ENCODE measurements around the gene LMO4. TPM values are rescaled to one million over a fixed set of nuclear protein-coding genes. Genes with fewer than 3 reads are reported as not detected.
A peak's percentile ranks its signal among the peaks of the same experiment; 100 is the strongest.

The LMO4 gene
- total and polyA plus RNA-seq, 2 experiments from 2014 or later, result 35.6 to 96.2 TPM

DNA sequence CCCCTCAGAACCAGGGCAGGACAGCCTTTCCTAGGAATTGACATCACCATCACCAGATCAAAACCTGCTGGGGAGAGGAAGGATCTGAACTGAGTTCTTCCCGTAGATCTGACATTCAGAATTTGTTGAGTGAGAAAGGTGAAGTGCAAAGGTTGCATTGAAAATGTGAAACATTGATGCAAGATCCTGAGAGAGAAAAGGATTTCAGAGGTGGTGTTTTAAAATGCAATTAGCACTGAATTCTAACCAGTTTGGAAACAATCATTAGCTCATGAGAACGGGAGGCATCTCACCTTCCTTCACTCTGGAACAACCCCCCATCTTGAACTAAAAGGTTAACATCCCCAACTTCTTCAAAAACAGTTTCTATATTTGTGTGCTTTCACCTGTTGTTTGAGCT is 20.4 kb downstream of the LMO4 start:
- no peak overlapping the region for H2AFZ ChIP-seq
- DNase-seq (ENCODE audit: low spot score), result no peak
- H3F3A ChIP-seq (replicated peaks; ENCODE audit: low read depth), result no peaks in the 10 kb centered on the region
- no peaks in the 10 kb centered on the region for H3K27me3 ChIP-seq (ENCODE audit: insufficient read depth)
- peak overlapping the region; percentile 67; the same call in 1 of the 2 replicates for H3K27ac Mint-ChIP-seq
- H3K4me3 ChIP-seq, result no peak overlapping the region
- H3K4me1 ChIP-seq (ENCODE audit: insufficient read depth), result peaks cover 27% of the 10 kb centered on the region
- no peak for ATAC-seq
- H4K20me1 ChIP-seq (replicated peaks; ENCODE audit: insufficient read depth), result no peaks in the 10 kb centered on the region
- H3K9me3 Mint-ChIP-seq, result no peaks in the 10 kb centered on the region
- H3K36me3 ChIP-seq (ENCODE audit: insufficient read depth), result peaks cover 8% of the 10 kb centered on the region; the same call in 1 of the 2 replicates
- H3K27me3 Mint-ChIP-seq (ENCODE audit: insufficient read depth, low read depth, poor library complexity), result no peaks in the 10 kb centered on the region
- no peaks in the 10 kb centered on the region; the same call in 1 of the 2 replicates for H3K79me2 ChIP-seq (replicated peaks; ENCODE audit: insufficient read depth)
- TF ChIP-seq NANOG (IDR thresholded peaks at IDR 0.05; ENCODE audit: borderline replicate concordance), result no peak
- no peak for TF ChIP-seq POLR2AphosphoS5 (IDR thresholded peaks at IDR 0.05; ENCODE audit: low read depth)
- TF ChIP-seq, protein P1, sequence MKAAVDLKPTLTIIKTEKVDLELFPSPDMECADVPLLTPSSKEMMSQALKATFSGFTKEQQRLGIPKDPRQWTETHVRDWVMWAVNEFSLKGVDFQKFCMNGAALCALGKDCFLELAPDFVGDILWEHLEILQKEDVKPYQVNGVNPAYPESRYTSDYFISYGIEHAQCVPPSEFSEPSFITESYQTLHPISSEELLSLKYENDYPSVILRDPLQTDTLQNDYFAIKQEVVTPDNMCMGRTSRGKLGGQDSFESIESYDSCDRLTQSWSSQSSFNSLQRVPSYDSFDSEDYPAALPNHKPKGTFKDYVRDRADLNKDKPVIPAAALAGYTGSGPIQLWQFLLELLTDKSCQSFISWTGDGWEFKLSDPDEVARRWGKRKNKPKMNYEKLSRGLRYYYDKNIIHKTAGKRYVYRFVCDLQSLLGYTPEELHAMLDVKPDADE (IDR thresholded peaks at IDR 0.05), result no peak
- TF ChIP-seq ZNF114 (CRISPR knock-in tag; IDR thresholded peaks at IDR 0.05), result no peak
- TF ChIP-seq, protein P2, sequence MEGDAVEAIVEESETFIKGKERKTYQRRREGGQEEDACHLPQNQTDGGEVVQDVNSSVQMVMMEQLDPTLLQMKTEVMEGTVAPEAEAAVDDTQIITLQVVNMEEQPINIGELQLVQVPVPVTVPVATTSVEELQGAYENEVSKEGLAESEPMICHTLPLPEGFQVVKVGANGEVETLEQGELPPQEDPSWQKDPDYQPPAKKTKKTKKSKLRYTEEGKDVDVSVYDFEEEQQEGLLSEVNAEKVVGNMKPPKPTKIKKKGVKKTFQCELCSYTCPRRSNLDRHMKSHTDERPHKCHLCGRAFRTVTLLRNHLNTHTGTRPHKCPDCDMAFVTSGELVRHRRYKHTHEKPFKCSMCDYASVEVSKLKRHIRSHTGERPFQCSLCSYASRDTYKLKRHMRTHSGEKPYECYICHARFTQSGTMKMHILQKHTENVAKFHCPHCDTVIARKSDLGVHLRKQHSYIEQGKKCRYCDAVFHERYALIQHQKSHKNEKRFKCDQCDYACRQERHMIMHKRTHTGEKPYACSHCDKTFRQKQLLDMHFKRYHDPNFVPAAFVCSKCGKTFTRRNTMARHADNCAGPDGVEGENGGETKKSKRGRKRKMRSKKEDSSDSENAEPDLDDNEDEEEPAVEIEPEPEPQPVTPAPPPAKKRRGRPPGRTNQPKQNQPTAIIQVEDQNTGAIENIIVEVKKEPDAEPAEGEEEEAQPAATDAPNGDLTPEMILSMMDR (conservative IDR thresholded peaks at IDR 0.05; ENCODE audit: low read depth in 2 of 2), result no peak
- TF ChIP-seq EZH2phosphoT487 (IDR thresholded peaks at IDR 0.05; ENCODE audit: unreplicated experiment), result no peak
- no peak for TF ChIP-seq ZNF331 (CRISPR knock-in tag; IDR thresholded peaks at IDR 0.05; ENCODE audit: low read depth)
- TF ChIP-seq EZH2 (IDR thresholded peaks at IDR 0.05; ENCODE audit: low read depth, unreplicated experiment), result no peak
- TF ChIP-seq, protein P3, sequence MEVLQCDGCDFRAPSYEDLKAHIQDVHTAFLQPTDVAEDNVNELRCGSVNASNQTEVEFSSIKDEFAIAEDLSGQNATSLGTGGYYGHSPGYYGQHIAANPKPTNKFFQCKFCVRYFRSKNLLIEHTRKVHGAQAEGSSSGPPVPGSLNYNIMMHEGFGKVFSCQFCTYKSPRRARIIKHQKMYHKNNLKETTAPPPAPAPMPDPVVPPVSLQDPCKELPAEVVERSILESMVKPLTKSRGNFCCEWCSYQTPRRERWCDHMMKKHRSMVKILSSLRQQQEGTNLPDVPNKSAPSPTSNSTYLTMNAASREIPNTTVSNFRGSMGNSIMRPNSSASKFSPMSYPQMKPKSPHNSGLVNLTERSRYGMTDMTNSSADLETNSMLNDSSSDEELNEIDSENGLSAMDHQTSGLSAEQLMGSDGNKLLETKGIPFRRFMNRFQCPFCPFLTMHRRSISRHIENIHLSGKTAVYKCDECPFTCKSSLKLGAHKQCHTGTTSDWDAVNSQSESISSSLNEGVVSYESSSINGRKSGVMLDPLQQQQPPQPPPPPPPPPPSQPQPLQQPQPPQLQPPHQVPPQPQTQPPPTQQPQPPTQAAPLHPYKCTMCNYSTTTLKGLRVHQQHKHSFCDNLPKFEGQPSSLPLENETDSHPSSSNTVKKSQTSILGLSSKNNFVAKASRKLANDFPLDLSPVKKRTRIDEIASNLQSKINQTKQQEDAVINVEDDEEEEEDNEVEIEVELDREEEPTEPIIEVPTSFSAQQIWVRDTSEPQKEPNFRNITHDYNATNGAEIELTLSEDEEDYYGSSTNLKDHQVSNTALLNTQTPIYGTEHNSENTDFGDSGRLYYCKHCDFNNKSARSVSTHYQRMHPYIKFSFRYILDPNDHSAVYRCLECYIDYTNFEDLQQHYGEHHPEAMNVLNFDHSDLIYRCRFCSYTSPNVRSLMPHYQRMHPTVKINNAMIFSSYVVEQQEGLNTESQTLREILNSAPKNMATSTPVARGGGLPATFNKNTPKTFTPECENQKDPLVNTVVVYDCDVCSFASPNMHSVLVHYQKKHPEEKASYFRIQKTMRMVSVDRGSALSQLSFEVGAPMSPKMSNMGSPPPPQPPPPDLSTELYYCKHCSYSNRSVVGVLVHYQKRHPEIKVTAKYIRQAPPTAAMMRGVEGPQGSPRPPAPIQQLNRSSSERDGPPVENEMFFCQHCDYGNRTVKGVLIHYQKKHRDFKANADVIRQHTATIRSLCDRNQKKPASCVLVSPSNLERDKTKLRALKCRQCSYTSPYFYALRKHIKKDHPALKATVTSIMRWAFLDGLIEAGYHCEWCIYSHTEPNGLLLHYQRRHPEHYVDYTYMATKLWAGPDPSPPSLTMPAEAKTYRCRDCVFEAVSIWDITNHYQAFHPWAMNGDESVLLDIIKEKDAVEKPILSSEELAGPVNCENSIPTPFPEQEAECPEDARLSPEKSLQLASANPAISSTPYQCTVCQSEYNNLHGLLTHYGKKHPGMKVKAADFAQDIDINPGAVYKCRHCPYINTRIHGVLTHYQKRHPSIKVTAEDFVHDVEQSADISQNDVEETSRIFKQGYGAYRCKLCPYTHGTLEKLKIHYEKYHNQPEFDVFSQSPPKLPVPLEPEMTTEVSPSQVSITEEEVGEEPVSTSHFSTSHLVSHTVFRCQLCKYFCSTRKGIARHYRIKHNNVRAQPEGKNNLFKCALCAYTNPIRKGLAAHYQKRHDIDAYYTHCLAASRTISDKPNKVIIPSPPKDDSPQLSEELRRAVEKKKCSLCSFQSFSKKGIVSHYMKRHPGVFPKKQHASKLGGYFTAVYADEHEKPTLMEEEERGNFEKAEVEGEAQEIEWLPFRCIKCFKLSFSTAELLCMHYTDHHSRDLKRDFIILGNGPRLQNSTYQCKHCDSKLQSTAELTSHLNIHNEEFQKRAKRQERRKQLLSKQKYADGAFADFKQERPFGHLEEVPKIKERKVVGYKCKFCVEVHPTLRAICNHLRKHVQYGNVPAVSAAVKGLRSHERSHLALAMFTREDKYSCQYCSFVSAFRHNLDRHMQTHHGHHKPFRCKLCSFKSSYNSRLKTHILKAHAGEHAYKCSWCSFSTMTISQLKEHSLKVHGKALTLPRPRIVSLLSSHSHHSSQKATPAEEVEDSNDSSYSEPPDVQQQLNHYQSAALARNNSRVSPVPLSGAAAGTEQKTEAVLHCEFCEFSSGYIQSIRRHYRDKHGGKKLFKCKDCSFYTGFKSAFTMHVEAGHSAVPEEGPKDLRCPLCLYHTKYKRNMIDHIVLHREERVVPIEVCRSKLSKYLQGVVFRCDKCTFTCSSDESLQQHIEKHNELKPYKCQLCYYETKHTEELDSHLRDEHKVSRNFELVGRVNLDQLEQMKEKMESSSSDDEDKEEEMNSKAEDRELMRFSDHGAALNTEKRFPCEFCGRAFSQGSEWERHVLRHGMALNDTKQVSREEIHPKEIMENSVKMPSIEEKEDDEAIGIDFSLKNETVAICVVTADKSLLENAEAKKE (CRISPR knock-in tag; IDR thresholded peaks at IDR 0.05), result no peak
- TF ChIP-seq, protein P4, sequence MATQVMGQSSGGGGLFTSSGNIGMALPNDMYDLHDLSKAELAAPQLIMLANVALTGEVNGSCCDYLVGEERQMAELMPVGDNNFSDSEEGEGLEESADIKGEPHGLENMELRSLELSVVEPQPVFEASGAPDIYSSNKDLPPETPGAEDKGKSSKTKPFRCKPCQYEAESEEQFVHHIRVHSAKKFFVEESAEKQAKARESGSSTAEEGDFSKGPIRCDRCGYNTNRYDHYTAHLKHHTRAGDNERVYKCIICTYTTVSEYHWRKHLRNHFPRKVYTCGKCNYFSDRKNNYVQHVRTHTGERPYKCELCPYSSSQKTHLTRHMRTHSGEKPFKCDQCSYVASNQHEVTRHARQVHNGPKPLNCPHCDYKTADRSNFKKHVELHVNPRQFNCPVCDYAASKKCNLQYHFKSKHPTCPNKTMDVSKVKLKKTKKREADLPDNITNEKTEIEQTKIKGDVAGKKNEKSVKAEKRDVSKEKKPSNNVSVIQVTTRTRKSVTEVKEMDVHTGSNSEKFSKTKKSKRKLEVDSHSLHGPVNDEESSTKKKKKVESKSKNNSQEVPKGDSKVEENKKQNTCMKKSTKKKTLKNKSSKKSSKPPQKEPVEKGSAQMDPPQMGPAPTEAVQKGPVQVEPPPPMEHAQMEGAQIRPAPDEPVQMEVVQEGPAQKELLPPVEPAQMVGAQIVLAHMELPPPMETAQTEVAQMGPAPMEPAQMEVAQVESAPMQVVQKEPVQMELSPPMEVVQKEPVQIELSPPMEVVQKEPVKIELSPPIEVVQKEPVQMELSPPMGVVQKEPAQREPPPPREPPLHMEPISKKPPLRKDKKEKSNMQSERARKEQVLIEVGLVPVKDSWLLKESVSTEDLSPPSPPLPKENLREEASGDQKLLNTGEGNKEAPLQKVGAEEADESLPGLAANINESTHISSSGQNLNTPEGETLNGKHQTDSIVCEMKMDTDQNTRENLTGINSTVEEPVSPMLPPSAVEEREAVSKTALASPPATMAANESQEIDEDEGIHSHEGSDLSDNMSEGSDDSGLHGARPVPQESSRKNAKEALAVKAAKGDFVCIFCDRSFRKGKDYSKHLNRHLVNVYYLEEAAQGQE (IDR thresholded peaks at IDR 0.05; ENCODE audit: unreplicated experiment), result no peak
- no peak overlapping the region for H3K4me2 ChIP-seq
- H3K36me3 Mint-ChIP-seq (ENCODE audit: low read depth), result peaks cover 24% of the 10 kb centered on the region
- H3K27ac ChIP-seq (ENCODE audit: low read depth), result no peak overlapping the region
- H3K4me3 Mint-ChIP-seq, result no peak overlapping the region
- peaks cover 60% of the 10 kb centered on the region for H3K4me1 Mint-ChIP-seq
- no peaks in the 10 kb centered on the region for H3K9me2 ChIP-seq (ENCODE audit: insufficient read depth)

All from GM23338 (cell line).